Bronchial epithelial cell (primary cell): ENCODE results near the gene ANKRD39. TPM values are rescaled to one million over a fixed set of nuclear protein-coding genes. Genes with fewer than 3 reads are reported as not detected.

ENCODE experiments used
- DNase-seq: peaks from one replicate; pipeline ENCODE4 v3.0.0-alpha.2; 2010; ENCODE audit warnings: low read depth
- FAIRE-seq: peaks from 2 replicates; lab custom pipeline; 2011; peaks lifted over from hg19 to GRCh38; lab: Jason Lieb, UNC
- H3K27me3 ChIP-seq: 2 replicates; pipeline ENCODE4 v1.5.1; 2011; ENCODE audit warnings: low read length; ENCODE audit not compliant: control insufficient read depth, insufficient read depth
- H3K36me3 ChIP-seq: 2 replicates; pipeline ENCODE4 v1.5.1; 2011; ENCODE audit warnings: low read length; ENCODE audit not compliant: control insufficient read depth, insufficient read depth
- H3K4me3 ChIP-seq: 2 replicates; pipeline ENCODE4 v1.5.1; 2011; ENCODE audit warnings: mild to moderate bottlenecking, low read depth, low read length, control low read depth
- total RNA-seq: library from RNA; depleted of rRNA; stranded (reverse); fragments of >200 nt; gene quantifications from 2 replicates; pipeline ENCODE4 v1.2.1, GENCODE V29; 2014
- TF ChIP-seq, protein P1 (sequence below): IDR thresholded peaks from 2 replicates; pipeline ENCODE4 v1.5.1; 2011; ENCODE audit warnings: mild to moderate bottlenecking, moderate library complexity, low read length, control low read depth, inconsistent platforms; ENCODE audit not compliant: insufficient read depth, severe bottlenecking

The ANKRD39 gene
- total RNA-seq, 1 donor from 2014 or later, result 8.2 TPM

DNA sequence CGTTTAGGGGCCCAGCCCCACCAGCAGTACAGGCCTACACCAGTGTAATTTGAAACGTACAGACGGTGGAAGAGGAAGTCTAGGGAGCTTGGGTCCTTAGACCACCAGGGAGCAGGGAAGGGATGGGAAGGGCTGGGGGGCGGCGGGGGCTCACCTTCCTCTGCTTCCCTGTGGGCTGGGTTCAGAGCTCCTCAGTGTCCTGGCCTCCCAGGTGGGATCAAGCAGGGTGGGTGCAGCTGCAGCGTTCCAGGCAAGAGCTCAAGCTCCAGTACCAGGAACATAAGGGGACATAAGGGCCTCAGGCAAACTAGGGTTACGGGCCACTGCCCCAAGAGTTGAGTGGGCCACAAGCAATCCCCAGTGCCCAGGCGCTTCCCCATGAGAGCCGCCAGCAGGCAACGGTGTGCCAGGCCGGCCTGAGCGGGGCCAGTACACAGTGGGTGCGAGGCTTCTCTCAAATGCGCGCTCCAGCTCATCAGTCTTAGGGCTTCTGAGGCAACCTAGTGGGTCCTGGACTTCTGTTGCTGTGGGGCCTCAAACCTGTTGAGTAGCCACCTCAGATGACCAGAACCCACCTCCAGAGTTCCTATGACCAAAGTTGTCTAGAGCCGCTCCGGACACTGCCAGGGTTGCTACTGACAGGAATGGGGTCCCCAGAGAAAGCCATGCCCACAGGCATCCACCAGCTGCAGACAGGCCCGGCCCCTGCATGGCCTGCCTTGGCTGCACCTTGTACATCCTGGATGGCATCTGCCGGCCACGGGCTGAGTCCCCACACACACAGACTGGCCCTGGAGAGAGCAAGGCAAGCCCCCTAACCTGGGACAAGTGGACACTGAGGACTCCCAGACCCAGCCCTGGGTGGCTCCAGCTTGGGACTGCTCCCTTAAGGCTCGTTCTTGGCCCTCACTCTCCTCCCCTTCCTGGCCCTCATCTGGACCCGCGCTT is 19.2 kb downstream of the ANKRD39 start:
- Histone ChIP-seq H3K4me3 (no peak overlapping the region), H3K27me3 (no peaks in the 10 kb centered on the region), H3K36me3 (peaks cover 1% of the 10 kb centered on the region)
- FAIRE-seq, result no peak
- TF ChIP-seq, protein P1, sequence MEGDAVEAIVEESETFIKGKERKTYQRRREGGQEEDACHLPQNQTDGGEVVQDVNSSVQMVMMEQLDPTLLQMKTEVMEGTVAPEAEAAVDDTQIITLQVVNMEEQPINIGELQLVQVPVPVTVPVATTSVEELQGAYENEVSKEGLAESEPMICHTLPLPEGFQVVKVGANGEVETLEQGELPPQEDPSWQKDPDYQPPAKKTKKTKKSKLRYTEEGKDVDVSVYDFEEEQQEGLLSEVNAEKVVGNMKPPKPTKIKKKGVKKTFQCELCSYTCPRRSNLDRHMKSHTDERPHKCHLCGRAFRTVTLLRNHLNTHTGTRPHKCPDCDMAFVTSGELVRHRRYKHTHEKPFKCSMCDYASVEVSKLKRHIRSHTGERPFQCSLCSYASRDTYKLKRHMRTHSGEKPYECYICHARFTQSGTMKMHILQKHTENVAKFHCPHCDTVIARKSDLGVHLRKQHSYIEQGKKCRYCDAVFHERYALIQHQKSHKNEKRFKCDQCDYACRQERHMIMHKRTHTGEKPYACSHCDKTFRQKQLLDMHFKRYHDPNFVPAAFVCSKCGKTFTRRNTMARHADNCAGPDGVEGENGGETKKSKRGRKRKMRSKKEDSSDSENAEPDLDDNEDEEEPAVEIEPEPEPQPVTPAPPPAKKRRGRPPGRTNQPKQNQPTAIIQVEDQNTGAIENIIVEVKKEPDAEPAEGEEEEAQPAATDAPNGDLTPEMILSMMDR, result no peak
- DNase-seq, result no peak

DNA sequence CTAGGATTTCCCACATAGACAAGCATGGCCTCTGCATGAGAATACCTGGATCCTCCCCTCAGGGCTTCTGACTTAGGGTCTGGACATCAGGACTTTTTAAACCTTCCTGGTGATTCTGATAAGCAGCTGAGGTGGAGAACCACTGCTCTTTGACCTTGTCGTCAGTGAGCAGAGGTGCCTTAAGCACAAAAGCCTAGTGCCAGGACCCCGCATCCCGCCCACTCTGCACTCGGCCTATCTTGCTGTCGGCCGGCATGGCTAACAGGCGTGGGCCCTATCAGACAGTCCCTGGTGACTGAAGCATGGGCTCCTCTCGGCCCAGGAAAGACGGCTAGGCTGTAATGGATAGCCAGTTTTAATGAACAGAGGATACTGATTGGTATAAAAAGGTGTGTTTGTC is 20.2 kb downstream of the ANKRD39 start:
- DNase-seq, result no peak
- peaks cover 2% of the 10 kb centered on the region for H3K36me3 ChIP-seq
- H3K27me3 ChIP-seq, result no peaks in the 10 kb centered on the region
- H3K4me3 ChIP-seq, result no peak overlapping the region
- TF ChIP-seq, protein P1, result no peak
- FAIRE-seq, result no peak

DNA sequence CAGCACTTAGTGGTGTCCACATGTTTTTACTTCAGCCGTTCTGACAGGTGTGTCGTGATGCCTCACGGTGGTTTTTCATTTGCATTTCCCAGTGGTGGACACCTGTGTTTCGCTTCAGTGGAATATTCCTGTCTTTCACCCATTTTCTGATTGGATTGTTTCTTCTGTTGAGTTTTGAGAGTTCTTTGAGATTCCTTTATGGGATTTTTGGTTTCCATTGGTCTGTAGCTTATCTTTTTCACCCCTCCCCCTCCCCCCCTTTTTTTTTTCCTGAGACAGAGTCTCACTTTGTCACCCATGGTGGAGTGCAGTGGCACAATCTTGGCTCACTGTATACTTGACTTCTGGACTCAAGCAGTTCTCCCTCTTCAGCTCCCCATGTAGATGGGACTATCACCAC is 22.0 kb downstream of the ANKRD39 start:
- FAIRE-seq (no peak), DNase-seq (no peak)
- H3K4me3 ChIP-seq, result no peak overlapping the region
- H3K27me3 ChIP-seq, result no peaks in the 10 kb centered on the region
- H3K36me3 ChIP-seq, result peaks cover 4% of the 10 kb centered on the region
- TF ChIP-seq, protein P1, result no peak

DNA sequence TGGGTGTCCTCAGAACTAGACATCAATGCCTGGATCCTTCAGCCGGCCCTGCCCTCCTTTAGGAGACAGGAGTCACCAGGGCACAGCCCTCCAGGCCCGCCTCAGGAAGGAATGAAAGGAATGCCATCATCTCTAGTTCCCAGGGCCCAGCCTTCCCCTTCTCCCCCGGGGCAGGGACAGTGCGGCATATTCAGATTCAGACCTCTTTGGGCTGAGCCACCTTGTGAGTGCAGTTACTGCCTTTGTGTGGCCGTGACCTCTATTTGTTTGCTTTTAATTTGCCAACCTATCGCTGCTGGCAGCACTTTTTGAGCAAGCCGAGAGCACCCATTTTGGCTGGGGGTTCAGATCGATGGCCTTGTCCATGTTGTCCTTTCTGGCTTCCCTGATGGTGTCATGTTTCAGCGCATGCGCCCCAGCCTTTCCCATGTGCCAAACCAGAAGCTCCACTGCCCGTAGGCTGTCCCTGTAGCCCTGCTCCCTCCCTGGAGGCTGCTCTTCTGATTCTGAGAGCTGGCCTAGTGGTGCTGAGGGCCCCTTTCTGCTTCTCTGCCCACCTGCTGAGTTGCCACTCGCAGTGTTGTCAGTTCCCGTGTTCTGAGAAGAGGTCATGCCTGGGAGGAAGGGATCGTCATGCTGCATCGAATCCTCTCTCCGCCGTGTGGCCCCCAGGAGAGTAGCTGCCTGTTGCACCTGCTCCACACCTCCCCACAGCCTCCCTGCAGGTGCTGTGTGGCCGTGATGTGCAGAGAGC is 24.9 kb downstream of the ANKRD39 start:
- peak; percentile 94 for FAIRE-seq
- no peak overlapping the region for H3K4me3 ChIP-seq
- TF ChIP-seq, protein P1, result no peak
- DNase-seq, result peak; percentile 59
- peaks cover 11% of the 10 kb centered on the region for H3K36me3 ChIP-seq
- no peaks in the 10 kb centered on the region for H3K27me3 ChIP-seq

DNA sequence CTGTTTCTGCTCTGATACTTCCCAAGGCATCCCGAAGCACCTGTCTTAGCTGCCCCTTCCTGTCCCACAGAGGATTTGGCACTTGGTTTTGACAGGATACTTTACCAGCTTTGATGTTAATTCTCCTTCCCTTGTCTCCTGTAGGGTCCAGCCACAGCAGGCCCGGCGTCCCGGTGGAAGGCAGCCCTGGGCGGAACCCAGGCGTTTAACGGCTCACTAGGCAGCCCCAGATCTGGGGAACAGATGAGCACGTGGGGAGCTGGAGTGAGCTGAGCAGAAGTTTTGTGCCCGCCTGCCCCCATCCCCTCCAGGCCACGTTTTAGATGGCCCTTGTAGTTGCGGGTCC is 25.4 kb downstream of the ANKRD39 start:
- TF ChIP-seq, protein P1, result no peak
- DNase-seq (no peak), FAIRE-seq (no peak)
- Histone ChIP-seq H3K4me3 (no peak overlapping the region), H3K36me3 (peaks cover 16% of the 10 kb centered on the region), H3K27me3 (no peaks in the 10 kb centered on the region)
